IMR-90 (cell line): ENCODE measurements around the gene CLDN11.

Source experiments
- CEBPB ChIP-seq: IDR thresholded peaks from 2 replicates; pipeline ENCODE4 v1.6.1; 2012; ENCODE audit warnings: low read depth, low read length, improper control_type of control experiment
- CTCF ChIP-seq: conservative IDR thresholded peaks from 2 replicates; pipeline ENCODE4 v1.5.1; 2012; ENCODE audit warnings: mild to moderate bottlenecking, low read depth, low read length, improper control_type of control experiment
- MAZ ChIP-seq: IDR thresholded peaks from 2 replicates; pipeline ENCODE4 v1.6.1; 2012; ENCODE audit warnings: low read depth, mild to moderate bottlenecking, low read length, improper control_type of control experiment, moderate library complexity, borderline replicate concordance
- MXI1 ChIP-seq: IDR thresholded peaks from 2 replicates; pipeline ENCODE4 v1.6.1; 2012; ENCODE audit warnings: low read depth, mild to moderate bottlenecking, low read length, moderate library complexity, borderline replicate concordance
- NFE2L2 ChIP-seq: fragments of 150-350 bp; IDR thresholded peaks from 2 replicates; pipeline ENCODE4 v1.6.1; 2016; ENCODE audit warnings: low read depth, mild to moderate bottlenecking, low read length
- POLR2A ChIP-seq: IDR thresholded peaks from 2 replicates; pipeline ENCODE4 v1.6.1; 2012; ENCODE audit warnings: mild to moderate bottlenecking, low read depth, low read length
- RAD21 ChIP-seq: IDR thresholded peaks from 2 replicates; pipeline ENCODE4 v1.6.1; 2012; ENCODE audit warnings: low read length, improper control_type of control experiment
- RFX5 ChIP-seq: IDR thresholded peaks from 2 replicates; pipeline ENCODE4 v1.8.0; 2012; ENCODE audit warnings: low read depth, mild to moderate bottlenecking, low read length, moderate library complexity
- SMC3 ChIP-seq: fragments of 150-350 bp; IDR thresholded peaks from 2 replicates; pipeline ENCODE4 v1.6.1; 2016; ENCODE audit warnings: low read depth, mild to moderate bottlenecking, antibody characterized with exemption, low read length, moderate library complexity
- TF ChIP-seq, protein P1 (sequence below): fragments of 150-350 bp; IDR thresholded peaks from 2 replicates; pipeline ENCODE4 v1.6.1; 2017; ENCODE audit warnings: mild to moderate bottlenecking, antibody characterized with exemption, low read length, low read depth
- TF ChIP-seq, protein P2 (sequence below): fragments of 150-350 bp; IDR thresholded peaks from 2 replicates; pipeline ENCODE4 v1.6.1; 2016; ENCODE audit warnings: low read depth, mild to moderate bottlenecking, low read length, moderate library complexity, borderline replicate concordance

DNA sequence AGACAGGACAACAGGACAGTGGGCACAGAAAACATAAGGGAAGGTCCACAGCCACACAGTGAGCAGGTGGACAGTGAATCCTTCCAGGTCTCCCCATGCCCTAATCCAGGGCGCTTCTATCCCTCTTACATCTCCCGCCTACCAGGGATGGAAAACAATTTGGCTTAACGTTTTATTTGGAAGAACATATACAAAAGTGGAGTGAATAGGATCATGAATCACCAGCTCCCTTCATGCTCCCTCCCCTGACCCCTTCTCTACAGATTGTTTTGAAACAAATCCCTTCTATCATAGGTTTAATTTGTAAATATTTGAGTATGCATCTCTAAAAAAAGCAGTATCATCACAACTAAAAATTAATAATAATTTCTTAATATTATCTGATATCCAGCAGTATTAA, 52.5 kb downstream of the CLDN11 start:
- TF ChIP-seq CTCF (no peak), RAD21 (no peak), POLR2A (no peak), NFE2L2 (no peak), MAZ (no peak), CEBPB (no peak), RFX5 (no peak), MXI1 (no peak), SMC3 (no peak)
- TF ChIP-seq, protein P1, sequence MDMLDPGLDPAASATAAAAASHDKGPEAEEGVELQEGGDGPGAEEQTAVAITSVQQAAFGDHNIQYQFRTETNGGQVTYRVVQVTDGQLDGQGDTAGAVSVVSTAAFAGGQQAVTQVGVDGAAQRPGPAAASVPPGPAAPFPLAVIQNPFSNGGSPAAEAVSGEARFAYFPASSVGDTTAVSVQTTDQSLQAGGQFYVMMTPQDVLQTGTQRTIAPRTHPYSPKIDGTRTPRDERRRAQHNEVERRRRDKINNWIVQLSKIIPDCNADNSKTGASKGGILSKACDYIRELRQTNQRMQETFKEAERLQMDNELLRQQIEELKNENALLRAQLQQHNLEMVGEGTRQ = no peak
- TF ChIP-seq, protein P2, sequence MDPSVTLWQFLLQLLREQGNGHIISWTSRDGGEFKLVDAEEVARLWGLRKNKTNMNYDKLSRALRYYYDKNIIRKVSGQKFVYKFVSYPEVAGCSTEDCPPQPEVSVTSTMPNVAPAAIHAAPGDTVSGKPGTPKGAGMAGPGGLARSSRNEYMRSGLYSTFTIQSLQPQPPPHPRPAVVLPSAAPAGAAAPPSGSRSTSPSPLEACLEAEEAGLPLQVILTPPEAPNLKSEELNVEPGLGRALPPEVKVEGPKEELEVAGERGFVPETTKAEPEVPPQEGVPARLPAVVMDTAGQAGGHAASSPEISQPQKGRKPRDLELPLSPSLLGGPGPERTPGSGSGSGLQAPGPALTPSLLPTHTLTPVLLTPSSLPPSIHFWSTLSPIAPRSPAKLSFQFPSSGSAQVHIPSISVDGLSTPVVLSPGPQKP = no peak
